Measurements from ENCODE around the gene OPRD1.

GRCh38 chr1:28807046-28807445 is 4.9 kb upstream of the OPRD1 start:
- TF ChIP-seq CTCF (IDR thresholded peaks at IDR 0.05; ENCODE audit: poor library complexity) (no peak), EZH2 (IDR thresholded peaks at IDR 0.05; ENCODE audit: borderline replicate concordance) (no peak), EZH2phosphoT487 (IDR thresholded peaks at IDR 0.05; ENCODE audit: low read depth, severe bottlenecking, unreplicated experiment) (no peak)
